NCI-H1105 (cell line): ENCODE data around the gene LILRA6.
"Not testable (repeated sequence)": the region's sequence is repeated elsewhere in the genome, so short reads cannot be mapped to it uniquely, and the experiment has no call there.

Source experiments
- DNase-seq: peaks from one replicate; lab custom pipeline; 2025; lab: John Stamatoyannopoulos, UW

The LILRA6 gene

DNA sequence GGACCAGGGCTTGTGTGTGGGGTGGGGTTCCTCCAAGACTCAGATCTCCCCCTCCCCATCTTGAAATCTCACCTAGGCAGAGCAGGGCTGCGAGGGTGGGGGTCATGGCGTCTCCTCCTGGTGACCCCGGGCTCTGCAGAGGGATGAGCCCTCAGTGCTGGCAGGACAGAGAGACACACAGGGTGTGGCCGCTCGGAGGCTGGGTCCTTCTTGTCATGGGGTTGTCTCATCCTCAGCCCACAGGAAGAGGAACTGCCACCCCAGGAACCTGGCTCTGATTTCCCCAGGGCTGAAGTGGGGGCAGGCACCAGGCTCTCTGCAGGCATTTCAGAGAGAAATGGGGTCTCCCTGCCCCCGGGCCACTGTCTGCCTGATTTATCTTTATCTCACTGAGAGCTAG is at the start of gene LILRA6:
LILRA6 (minus strand) TSS at position 145 of the 400 bp plus-strand sequence.
- not testable (repeated sequence) for DNase-seq

- DNase-seq, result not testable (repeated sequence)
Measured at GRCh38 chr19:54289160-54289559, 46.6 kb upstream of the LILRA6 start.

DNA sequence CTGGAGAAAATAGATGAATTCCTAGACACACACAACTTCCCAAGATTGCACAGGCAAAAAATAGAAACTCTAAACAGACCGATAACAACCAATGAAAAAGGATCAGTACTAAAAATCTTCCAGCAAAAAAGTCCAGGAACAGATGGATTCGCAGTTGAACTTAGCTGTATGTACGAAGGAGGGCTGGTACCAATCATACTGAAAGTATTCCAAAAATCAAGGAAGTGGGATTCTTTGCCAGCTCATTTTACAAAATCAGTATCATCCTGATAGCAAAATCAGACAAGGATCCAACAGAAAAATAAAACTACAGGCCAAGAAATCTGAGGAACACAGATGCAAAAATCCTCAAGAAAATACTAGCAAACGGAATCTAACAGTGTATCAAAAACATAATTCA is 44.9 kb upstream of the LILRA6 start:
- DNase-seq, result no peak

- not testable (repeated sequence) for DNase-seq
Measured at GRCh38 chr19:54286283-54286682, 43.7 kb upstream of the LILRA6 start.

DNA sequence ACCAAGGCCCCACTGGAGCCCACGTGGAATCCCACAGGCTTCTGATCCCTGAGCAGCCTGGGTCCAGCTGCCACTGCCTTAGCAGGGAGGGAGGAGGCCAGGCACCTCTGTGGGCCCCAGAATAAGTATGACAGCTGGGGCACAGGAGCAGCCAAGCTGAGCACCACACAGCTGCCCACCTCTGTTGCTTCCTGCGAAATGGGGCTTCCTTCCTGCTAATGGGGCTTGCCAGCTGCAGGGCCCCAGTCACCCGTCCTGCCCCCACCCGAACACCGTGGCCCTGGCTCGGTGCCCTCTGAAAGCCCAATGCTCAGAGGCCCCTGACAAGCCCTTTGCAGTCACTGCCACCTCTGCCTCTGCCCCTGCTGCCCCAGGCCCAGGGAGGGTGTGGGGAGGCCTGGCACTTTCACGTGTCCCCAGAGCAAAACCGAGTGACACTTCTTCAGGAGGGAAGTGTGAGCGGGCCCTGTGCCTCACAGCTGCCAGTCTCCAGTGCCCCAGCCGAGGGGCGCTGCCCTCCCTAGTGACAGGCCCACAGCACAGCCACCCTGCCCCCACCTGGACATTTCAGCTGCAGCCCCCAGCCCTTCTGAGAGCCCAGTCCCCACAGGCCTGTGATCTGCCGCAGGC is 43.0 kb upstream of the LILRA6 start:
- not testable (repeated sequence) for DNase-seq

DNA sequence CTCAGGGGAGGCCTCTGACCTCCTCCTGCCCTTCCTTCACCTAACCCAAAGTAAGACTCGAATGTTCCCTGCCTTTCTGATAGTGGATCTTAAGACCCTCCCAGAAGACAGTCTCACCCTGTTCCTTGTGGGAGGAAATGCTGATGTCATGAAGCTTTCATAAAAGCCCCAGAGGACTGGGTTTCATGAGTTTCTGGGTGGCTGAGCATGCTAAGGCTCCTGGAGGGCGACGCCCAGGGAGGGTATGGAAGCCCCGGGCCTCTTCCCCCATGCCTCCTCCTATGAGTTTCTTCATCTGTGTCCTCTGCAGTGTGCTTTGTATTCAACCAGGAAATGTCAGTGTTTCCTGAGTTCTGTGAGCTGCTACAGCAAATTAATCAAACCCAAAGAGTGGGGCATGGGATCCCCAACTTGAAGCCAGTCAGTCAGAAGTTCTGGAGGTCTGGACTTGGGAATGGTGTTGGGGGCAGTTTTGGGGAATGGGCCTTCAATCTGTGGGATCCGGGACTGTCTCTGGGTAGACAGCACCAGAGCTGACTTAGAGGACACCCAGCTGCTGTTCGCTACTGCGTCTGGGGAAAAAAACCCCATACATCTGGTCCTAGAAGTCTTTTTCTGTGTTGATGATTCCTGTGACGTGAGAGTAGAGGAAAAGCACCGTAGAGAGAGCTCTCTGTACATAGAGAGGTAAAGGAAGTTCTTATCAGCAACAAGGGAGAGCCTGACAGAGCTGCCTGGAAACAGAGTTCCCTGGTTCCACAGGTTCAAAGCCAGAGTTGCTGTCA is 40.3 kb upstream of the LILRA6 start:
- DNase-seq, result no peak

GRCh38 chr19:54281729-54282075 is 39.1 kb upstream of the LILRA6 start:
- DNase-seq, result not testable (repeated sequence)

DNA sequence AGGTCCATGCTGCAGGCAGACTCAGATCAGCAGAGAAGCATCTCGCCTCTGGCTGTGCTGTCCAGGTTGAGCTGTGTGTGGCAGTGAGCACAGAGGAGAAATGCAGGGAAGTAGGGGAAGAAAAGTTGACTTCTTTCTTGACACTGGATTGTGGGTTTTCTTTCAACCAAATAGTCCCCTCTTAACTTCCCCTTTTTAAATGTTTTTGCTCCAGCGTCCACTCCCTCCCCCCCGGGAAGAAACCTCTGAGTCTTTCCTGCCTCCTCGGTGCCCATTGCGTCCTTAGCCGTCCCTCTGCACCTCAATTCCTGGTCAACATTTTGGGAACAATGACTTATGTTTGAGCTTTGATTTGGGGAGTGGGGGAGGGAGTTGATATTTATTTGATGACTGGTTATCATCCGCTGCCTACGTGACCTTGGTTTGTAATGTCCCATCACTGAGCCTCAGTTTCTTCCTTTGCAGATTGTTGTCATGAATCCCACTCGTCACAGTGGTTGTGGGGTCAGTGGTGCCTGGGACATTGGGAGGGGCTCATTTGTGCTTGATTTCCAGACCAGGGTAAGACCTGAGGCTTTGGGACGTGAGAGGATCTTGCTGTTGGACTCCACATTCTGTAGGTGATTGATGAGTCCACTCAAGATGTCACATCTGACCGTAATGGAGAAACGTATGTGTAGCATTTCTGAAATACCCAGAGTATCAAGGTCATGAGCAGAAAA is 38.6 kb upstream of the LILRA6 start, which contains the start of gene LILRB2:
LILRB2 (minus strand) TSS at position 104 of the 722 bp plus-strand sequence. CDS start 614 bp downstream, outside the sequence.
- DNase-seq, result no peak

GRCh38 chr19:54280441-54280840 is 37.9 kb upstream of the LILRA6 start:
- not testable (repeated sequence) for DNase-seq

- DNase-seq, result not testable (repeated sequence)
Measured at GRCh38 chr19:54280025-54280424, 37.4 kb upstream of the LILRA6 start.

DNA sequence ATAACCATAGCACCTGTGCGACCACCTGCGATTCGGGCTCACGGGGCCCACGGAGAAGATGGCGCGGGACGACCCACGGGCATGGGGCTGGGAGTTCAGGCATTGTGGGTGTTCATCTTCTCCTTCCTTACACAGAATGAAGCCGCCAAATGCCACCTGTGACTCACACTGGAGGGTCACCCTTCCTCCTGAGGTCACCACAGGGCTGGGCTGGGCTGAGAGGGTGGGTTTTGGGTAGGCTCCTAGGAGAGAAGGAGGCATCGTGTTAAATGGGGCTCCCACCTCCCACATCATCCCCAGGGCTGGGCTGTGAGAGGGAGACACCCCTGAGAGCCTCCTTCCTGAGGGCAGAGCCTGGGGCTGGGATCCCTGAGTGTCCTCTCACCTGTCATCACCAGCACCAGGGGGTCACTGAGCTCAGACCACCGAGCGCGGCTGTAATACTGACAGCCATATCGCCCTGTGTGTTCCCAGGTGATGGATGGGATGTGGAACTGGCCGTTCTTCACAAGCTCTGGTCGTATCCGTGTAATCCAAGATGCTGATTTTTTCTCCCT is 36.9 kb upstream of the LILRA6 start:
- DNase-seq, result no peak

- DNase-seq, result not testable (repeated sequence)
Measured at GRCh38 chr19:54278571-54279195, 36.1 kb upstream of the LILRA6 start.

DNA sequence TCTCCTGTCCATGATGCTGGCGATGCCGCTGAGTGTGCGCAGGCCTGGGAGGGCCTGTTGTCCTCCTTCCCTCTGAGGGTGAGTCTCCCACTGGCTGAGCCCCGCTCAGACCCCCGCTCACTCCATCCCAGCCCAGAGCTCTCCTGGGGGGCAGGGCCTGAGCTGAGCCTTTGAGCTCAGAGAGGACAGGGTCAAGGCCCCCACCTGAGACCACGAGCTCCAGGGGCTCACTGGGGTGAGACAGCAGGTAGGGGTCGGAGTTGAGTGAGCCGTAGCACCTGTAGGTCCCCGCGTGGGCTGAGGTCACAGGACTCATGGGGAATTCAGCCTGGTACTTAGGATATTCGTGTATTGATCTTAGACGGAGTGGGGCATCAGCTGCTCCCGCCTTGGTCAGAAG is 35.5 kb upstream of the LILRA6 start:
- DNase-seq, result not testable (repeated sequence)

GRCh38 chr19:54277111-54277615 is 34.6 kb upstream of the LILRA6 start:
- not testable (repeated sequence) for DNase-seq

DNA sequence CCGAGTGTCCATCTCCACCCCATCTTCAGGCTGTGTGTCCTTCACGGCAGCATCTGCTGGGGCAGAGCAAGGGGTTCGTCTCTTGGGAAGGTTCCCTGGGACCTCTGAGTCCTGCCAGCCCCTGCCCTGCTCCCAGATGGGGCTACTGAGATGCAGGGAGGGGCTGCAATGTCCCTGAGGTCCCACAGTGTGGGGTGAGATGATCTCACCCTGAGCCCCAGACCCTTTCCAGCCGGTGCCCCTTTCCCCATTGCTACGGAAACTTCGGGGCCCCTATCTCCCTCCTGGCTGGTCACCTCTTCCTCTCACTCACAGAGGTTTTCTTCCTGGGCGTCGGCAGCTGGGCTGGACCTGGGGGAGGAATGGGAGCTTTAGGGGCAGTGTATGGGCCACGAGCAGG is 33.4 kb upstream of the LILRA6 start:
- no peak for DNase-seq

DNA sequence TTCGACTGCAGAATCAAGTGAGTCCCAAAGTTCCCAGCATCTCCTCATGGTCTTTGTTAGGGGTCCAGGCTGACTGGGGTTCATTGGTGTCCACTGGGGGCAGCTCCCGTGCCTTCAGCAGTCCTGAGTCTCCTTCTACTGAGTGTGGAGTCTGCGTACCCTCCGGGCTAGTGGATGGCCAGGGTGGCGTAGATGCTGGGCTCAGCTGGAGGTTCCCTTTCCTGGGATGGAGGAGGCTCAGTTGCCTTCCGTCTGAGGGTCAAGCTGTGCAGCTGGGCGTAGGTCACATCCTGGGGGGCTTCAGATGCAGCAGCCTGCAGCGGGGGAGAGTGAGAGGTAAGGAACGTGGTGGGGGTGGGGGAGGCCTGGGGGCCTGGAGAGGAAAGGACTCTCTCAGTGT is 31.9 kb upstream of the LILRA6 start:
- not testable (repeated sequence) for DNase-seq

DNA sequence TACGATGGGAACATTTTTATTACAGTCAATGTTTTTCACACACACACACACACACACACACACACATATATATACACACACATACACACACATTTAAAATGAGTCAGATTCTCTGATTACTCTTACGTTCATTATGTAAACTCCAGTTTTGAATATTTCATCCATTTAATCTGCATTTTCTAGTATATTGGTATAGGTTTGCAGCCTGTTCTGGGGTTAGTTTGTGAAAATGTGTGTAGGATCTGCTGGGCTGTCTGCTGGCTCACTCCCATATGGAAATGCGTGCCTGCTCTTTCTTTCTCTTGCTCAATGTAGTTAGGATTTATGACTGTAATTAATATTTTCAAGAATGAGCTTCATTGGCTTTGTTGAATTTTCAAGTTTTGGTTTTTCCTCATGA is 31.2 kb upstream of the LILRA6 start:
- DNase-seq, result no peak

GRCh38 chr19:54272181-54272580 is 29.6 kb upstream of the LILRA6 start:
- DNase-seq, result not testable (repeated sequence)

DNA sequence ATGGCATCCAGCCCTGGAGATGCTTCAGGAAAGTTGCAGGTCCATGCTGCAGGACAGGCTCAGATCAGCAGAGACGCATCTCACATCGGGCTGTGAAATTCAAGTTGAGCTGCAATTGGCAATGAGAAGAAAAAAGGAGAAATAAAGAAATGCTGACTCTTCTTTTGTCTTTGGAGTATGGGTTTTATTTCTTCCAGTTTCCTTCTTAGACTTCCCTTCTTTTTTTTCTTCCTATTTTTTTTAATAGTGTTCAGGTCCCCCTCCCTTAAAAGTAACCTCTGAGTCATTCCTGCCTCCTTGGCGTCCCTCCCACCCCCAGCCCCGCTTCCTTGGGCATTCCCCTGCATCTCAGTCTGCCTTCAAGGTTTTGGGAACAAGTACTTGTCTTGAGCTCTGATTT is 29.0 kb upstream of the LILRA6 start:
- not testable (repeated sequence) for DNase-seq

DNA sequence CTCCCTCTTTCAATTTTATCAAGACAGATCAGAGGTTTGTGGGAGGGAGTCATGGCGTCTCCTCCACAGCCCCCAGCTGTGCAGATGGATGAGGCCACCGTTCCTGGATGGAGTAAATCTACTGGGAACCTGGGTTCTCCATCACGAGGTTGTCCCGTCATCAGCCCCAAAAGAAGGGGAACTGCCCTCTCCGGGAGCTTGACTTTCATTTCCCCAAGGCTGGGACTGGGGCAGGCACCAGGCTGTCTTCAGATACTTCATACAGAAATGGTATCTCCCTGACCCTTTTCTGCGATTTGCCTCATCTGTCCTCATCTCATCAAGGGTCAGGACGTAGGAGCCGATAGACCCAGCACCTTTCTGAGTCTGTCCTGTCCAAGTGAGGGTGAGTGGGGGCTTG is 28.5 kb upstream of the LILRA6 start:
- no peak for DNase-seq

DNA sequence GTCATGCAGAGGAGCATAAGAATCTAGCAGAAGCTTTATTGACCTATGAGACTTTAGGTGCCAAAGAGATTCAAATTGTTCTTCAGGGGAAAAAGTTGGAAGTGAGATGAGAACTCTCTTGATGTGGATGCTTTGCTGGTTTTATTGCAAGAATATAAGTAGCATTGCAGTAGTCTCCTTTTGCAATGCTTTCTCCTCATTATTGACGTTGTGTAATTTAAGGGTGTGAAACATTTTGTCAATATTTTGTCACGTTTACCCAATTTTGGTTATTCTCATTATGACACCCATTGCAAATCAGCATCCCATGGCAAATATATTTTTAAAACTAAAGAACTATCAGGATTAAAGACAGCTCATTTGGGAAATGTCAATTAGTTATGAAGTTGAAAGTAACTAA is 26.3 kb upstream of the LILRA6 start:
- DNase-seq, result no peak

DNA sequence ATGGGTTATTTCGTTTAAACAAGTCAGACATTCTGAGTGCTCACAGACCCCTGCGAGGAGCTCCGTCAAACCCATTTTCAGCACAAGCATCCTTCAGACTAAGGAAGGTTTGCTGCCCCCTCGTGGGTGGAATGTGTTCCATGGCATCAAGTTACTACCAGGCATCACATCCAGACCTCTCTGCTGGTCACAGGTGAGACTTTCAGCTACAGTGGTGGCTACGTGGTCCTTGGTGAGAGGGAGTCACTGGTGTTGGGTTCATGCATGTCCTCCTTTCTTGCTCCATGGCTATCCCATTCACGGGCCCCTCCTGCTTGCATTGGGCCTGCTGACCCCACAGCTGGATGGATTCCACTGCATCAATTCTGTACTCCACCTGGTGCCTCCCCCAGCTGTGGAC is 23.5 kb upstream of the LILRA6 start:
- DNase-seq, result peak; percentile 59
